GM21515 (cell line): Measurements from ENCODE around the gene SBF2.
A peak's percentile ranks its signal among the peaks of the same experiment; 100 is the strongest.

ENCODE experiments used
- ATAC-seq: cut with Tn5 transposase; IDR thresholded peaks from one replicate; pipeline ENCODE4 v1.9.1; 2021; ENCODE audit not compliant: unreplicated experiment

The SBF2 gene

GRCh38 chr11:10302359-10302743 lies 8.3 kb upstream of the SBF2 start:
- ATAC-seq: no peak

- no peak for ATAC-seq
These were observed 7.8 kb upstream of the SBF2 start for GRCh38 chr11:10301656-10302358.

GRCh38 chr11:10298342-10298741 lies 4.3 kb upstream of the SBF2 start:
- ATAC-seq: peak; percentile 90

- no peak for ATAC-seq
These were observed 1.3 kb upstream of the SBF2 start for GRCh38 chr11:10295064-10295901.

GRCh38 chr11:10294290-10294953 lies 403 bp upstream of the SBF2 start:
- no peak for ATAC-seq

GRCh38 chr11:10291801-10292638 lies 2.0 kb downstream of the SBF2 start:
- no peak for ATAC-seq

GRCh38 chr11:10289765-10290380 lies 4.1 kb downstream of the SBF2 start:
- no peak for ATAC-seq

GRCh38 chr11:10288881-10289764 lies 4.9 kb downstream of the SBF2 start:
- no peak for ATAC-seq

- ATAC-seq: no peak
These were observed 6.0 kb downstream of the SBF2 start for GRCh38 chr11:10287766-10288715.

- ATAC-seq: no peak
These were observed 6.9 kb downstream of the SBF2 start for GRCh38 chr11:10287140-10287539.

GRCh38 chr11:10285148-10285802 lies 8.7 kb downstream of the SBF2 start:
- no peak for ATAC-seq

GRCh38 chr11:10283991-10284390 lies 10.0 kb downstream of the SBF2 start:
- ATAC-seq: no peak

GRCh38 chr11:10282117-10282516 lies 11.9 kb downstream of the SBF2 start:
- ATAC-seq: no peak

GRCh38 chr11:10275714-10276113 lies 18.3 kb downstream of the SBF2 start:
- no peak for ATAC-seq

- no peak for ATAC-seq
These were observed 19.3 kb downstream of the SBF2 start for GRCh38 chr11:10274726-10275125.

- ATAC-seq: no peak
These were observed 20.3 kb downstream of the SBF2 start for GRCh38 chr11:10273738-10274137.

- no peak for ATAC-seq
These were observed 21.9 kb downstream of the SBF2 start for GRCh38 chr11:10272132-10272531.
